ENCODE measurements around the gene PTCD3.

PTCD3 gene

DNA sequence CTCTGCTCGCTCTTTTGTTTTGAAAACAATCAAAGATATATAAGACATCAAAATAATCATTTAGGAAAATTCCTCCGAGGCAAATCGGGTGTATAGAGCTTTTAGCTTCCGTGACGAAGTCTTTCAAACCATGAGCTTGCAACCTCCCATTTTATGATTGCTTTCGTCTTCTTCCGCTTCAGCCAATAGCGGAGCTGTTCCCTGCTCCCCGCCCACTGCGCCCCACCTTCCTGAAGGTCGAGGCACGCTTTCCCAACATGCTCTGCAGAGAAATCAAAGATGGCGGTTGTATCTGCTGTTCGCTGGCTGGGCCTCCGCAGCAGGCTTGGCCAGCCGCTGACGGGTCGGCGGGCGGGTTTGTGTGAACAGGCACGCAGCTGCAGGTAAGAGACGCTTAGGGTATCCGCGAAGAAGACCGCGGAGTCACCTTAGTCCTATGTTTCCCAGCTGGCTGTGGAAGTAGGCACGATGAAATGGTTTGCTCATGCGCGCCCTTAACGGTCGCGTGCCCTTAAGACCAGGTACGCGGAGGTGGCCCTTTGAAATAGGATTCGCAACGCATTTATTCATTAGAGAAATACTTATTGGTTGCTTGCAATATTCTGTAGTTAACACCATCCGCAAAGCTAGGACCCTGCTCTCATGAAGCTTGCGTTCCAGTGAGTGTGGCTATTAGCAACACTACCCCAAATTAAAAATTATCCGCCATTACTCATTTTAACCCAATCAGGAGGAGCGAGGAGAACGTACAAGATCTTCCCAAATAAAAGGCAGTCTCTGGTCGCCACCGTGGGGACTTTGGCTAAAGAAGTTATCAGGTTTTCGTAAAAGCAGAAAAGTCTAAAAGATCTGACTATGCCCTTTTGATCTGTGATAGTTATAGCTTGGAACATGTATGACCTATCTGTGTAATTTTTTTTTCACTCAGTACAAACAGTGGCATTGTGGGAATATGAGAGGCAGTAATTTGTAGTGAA lies at the start of gene PTCD3:
Gene PTCD3 (plus strand): TSS at position 267 of the 977 bp plus-strand sequence. CDS start 13 bp downstream, at position 280.
- TF ChIP-seq CTCF (IDR thresholded peaks at IDR 0.05; ENCODE audit: low read depth, low read length) = no peak
- H3K4me3 ChIP-seq (ENCODE audit: low read depth, low read length) = peak within 1 kb of the TSS; percentile 98

- TF ChIP-seq CTCF (IDR thresholded peaks at IDR 0.05; ENCODE audit: low read depth, low read length) = no peak
- no peak overlapping the region for H3K4me3 ChIP-seq (ENCODE audit: low read depth, low read length)
These were observed 49.3 kb upstream of the PTCD3 start for GRCh38 chr2:86056590-86057331.

DNA sequence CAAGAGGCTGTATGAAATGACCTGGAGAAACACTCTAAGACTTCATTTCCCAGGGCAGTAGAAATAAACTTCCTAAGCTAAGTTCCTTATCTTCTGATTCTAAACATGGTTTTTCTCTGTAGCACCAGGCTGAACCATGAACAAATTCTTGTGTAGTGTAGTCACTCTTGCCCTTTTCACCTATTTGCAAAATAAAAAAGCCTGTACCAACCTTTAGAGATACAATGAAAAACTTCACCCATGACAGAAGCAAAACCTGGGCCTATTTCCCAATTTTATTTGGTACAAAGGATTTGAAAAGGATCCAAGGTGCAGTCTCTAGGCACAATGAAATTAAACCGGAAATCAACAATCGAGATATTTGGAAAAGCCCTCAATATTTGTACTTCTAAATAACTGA lies 44.0 kb upstream of the PTCD3 start:
- TF ChIP-seq CTCF (IDR thresholded peaks at IDR 0.05; ENCODE audit: low read depth, low read length) = no peak
- H3K4me3 ChIP-seq (ENCODE audit: low read depth, low read length) = no peak overlapping the region

GRCh38 chr2:86064006-86064405 lies 42.0 kb upstream of the PTCD3 start:
- no peak for TF ChIP-seq CTCF (IDR thresholded peaks at IDR 0.05; ENCODE audit: low read depth, low read length)
- no peak overlapping the region for H3K4me3 ChIP-seq (ENCODE audit: low read depth, low read length)

DNA sequence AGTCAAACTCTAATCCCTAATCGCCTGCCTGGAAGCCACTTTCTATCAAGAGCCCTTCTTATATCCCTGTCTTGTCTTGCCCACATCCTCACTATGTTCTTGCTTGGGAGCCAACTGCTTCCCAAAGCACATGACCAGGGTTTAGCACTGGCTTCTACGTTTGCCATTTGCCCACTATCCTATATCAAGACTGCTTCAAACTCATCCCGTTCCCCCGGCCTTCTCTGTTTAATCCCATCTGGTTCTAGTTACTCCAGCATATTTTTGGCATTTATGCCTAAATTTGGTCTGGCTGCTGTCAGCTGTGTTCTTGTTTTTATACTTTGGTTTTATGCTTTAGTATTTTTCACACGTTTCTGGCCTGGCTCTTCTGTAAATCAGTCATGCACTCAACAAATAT lies 40.5 kb upstream of the PTCD3 start:
- H3K4me3 ChIP-seq (ENCODE audit: low read depth, low read length) = no peak overlapping the region
- no peak for TF ChIP-seq CTCF (IDR thresholded peaks at IDR 0.05; ENCODE audit: low read depth, low read length)

- no peak overlapping the region for H3K4me3 ChIP-seq (ENCODE audit: low read depth, low read length)
- TF ChIP-seq CTCF (IDR thresholded peaks at IDR 0.05; ENCODE audit: low read depth, low read length) = no peak
These were observed 39.9 kb upstream of the PTCD3 start for GRCh38 chr2:86066007-86066578.
